Endothelial cell of umbilical vein (primary cell): ENCODE measurements around the gene CABCOCO1. TPM values are rescaled to one million over a fixed set of nuclear protein-coding genes. Genes with fewer than 3 reads are reported as not detected.

Experiments
- BruUV-seq: library from RNA; stranded (reverse); fragments of 400-500 nt; replicated peaks from 2 replicates; lab custom pipeline; 2021; lab: Mats Ljungman, UMichigan
- CTCF ChIA-PET: fragments of 300-600, 350-600 bp; sonication (Branson Sonifier 250); formaldehyde crosslinking; loops from one replicate; lab custom pipeline; 2021; ENCODE audit warnings: antibody characterized with exemption, inconsistent platforms; lab: Charles Lee
- POLR2A ChIA-PET: fragments of 300-600, 350-600 bp; sonication (Branson Sonifier 250); formaldehyde crosslinking; loops from one replicate; lab custom pipeline; 2021; ENCODE audit warnings: antibody characterized with exemption, inconsistent platforms; lab: Charles Lee
- DNase-seq: peaks from one replicate; pipeline ENCODE4 v3.0.0-alpha.2; 2011; ENCODE audit warnings: low read depth, low spot score
- FAIRE-seq: peaks from 2 replicates; lab custom pipeline; 2011; peaks lifted over from hg19 to GRCh38; lab: Jason Lieb, UNC
- H2AFZ ChIP-seq: 2 replicates; pipeline ENCODE4 v1.6.0; 2012; ENCODE audit warnings: low read depth, low read length, control low read depth, inconsistent platforms
- H3K27ac ChIP-seq: 2 replicates; pipeline ENCODE4 v1.5.1; 2011; ENCODE audit warnings: low read depth, mild to moderate bottlenecking, control low read depth, low read length, moderate library complexity; ENCODE audit not compliant: insufficient read depth
- H3K27me3 ChIP-seq, 2 experiments: 2 replicates each; pipeline versions ENCODE4 v1.6.0 to v1.6.1; 2011; ENCODE audit warnings: low read length in 2 of 2, mixed read lengths in 1 of 2; ENCODE audit not compliant: control insufficient read depth in 2 of 2, insufficient read depth in 2 of 2
- H3K36me3 ChIP-seq, 2 experiments: 2 replicates in 1 of 2; 3 replicates in 1 of 2; pipeline ENCODE4 v1.5.1; 2011; ENCODE audit warnings: low read length in 2 of 2, mild to moderate bottlenecking in 1 of 2, moderate library complexity in 1 of 2; ENCODE audit not compliant: control insufficient read depth in 2 of 2, insufficient read depth in 2 of 2; ENCODE audit errors: extremely low read depth in 1 of 2
- H3K4me1 ChIP-seq: 3 replicates; pipeline ENCODE4 v1.5.1; 2011; ENCODE audit warnings: mild to moderate bottlenecking, low read length; ENCODE audit not compliant: control insufficient read depth, insufficient read depth; ENCODE audit errors: extremely low read depth
- H3K4me2 ChIP-seq: 2 replicates; pipeline ENCODE4 v1.6.1; 2011; ENCODE audit warnings: low read length, control low read depth, mixed read lengths; ENCODE audit not compliant: insufficient read depth
- H3K4me3 ChIP-seq, 3 experiments: fragments of 200-600 bp in 1 of 3; sonication (generic), shearing (Covaris generic) in 1 of 3; replicated peaks in 1 of 3; 2 replicates each; pipeline ENCODE4 v1.5.1; 2011 to 2016; ENCODE audit warnings: control low read depth in 3 of 3, low read length in 3 of 3, mild to moderate bottlenecking in 2 of 3, inconsistent platforms in 1 of 3, low read depth in 1 of 3, moderate library complexity in 1 of 3; ENCODE audit not compliant: insufficient read depth in 1 of 3
- H3K79me2 ChIP-seq: 2 replicates; pipeline ENCODE4 v1.6.0; 2012; ENCODE audit warnings: low read length, inconsistent platforms; ENCODE audit not compliant: control insufficient read depth, insufficient read depth
- H3K9ac ChIP-seq: replicated peaks from 2 replicates; pipeline ENCODE3; 2011; ENCODE audit warnings: low read length, control low read depth; ENCODE audit not compliant: insufficient read depth; ENCODE audit errors: extremely low read depth
- H3K9me1 ChIP-seq: replicated peaks from 3 replicates; pipeline ENCODE4 v1.6.0; 2011; ENCODE audit warnings: mild to moderate bottlenecking, low read length; ENCODE audit not compliant: control insufficient read depth, insufficient read depth; ENCODE audit errors: extremely low read depth
- H3K9me3 ChIP-seq: replicated peaks from 2 replicates; pipeline ENCODE4 v1.5.1; 2012; ENCODE audit warnings: low read length, inconsistent platforms; ENCODE audit not compliant: control insufficient read depth, insufficient read depth
- H4K20me1 ChIP-seq: replicated peaks from 2 replicates; pipeline ENCODE3; 2011; ENCODE audit warnings: mild to moderate bottlenecking, low read length; ENCODE audit not compliant: control insufficient read depth, insufficient read depth; ENCODE audit errors: extremely low read depth
- CTCF ChIP-seq, 2 donors: IDR thresholded peaks; 1 replicate in 1 of 2; 2 replicates in 1 of 2; pipeline ENCODE4 v1.5.1; 2011; ENCODE audit warnings: low read length in 2 of 2, mild to moderate bottlenecking in 2 of 2, moderate library complexity in 2 of 2, control low read depth in 1 of 2, inconsistent platforms in 1 of 2, low read depth in 1 of 2; ENCODE audit not compliant: insufficient read depth in 1 of 2; ENCODE audit errors: extremely low read depth in 1 of 2
- EZH2 ChIP-seq: IDR thresholded peaks from 2 replicates; pipeline ENCODE4 v1.6.1; 2012; ENCODE audit warnings: borderline replicate concordance, low read depth, mild to moderate bottlenecking, moderate library complexity, low read length, inconsistent platforms; ENCODE audit not compliant: severe bottlenecking
- FOS ChIP-seq: IDR thresholded peaks from 2 replicates; pipeline ENCODE4 v1.6.1; 2011; ENCODE audit warnings: mild to moderate bottlenecking, low read length, moderate library complexity, borderline replicate concordance; ENCODE audit not compliant: insufficient read depth
- GATA2 ChIP-seq: IDR thresholded peaks from 2 replicates; pipeline ENCODE4 v1.7.0; 2011; ENCODE audit warnings: low read depth, mild to moderate bottlenecking, moderate library complexity, mixed read lengths, low read length; ENCODE audit not compliant: insufficient read length, insufficient read depth
- JUN ChIP-seq: IDR thresholded peaks from 2 replicates; pipeline ENCODE4 v1.6.1; 2011; ENCODE audit warnings: borderline replicate concordance, low read depth; ENCODE audit not compliant: insufficient read length, insufficient read depth
- MAX ChIP-seq: IDR thresholded peaks from 2 replicates; pipeline ENCODE4 v1.6.1; 2011; ENCODE audit not compliant: insufficient read depth, insufficient read length
- MYC ChIP-seq: IDR thresholded peaks from one replicate; pipeline ENCODE4 v1.6.1; 2011; ENCODE audit warnings: mild to moderate bottlenecking, low read depth, low read length
- POLR2A ChIP-seq: IDR thresholded peaks from 2 replicates; pipeline ENCODE4 v1.6.1; 2012; ENCODE audit warnings: low read depth, mild to moderate bottlenecking, control low read depth, low read length
- POLR2AphosphoS5 ChIP-seq: IDR thresholded peaks from 2 replicates; pipeline ENCODE4 v1.6.1; 2012; ENCODE audit warnings: low read depth, mild to moderate bottlenecking, control low read depth, low read length, moderate library complexity; ENCODE audit not compliant: insufficient read depth
- dilution Hi-C: fragments of 300-500 bp; cut with MboI; formaldehyde crosslinking; loops from one replicate; pipeline ENCODE4 v1.15.0; 2019; ENCODE audit warnings: low sequenced_read_pairs; ENCODE audit not compliant: extremely low pct_ligation_motif_present
- intact Hi-C: fragments of 100-400 bp; cut with micrococcal nuclease; formaldehyde crosslinking; loops from one replicate; pipeline ENCODE4 v1.10.0; 2022
- polyA plus RNA-seq, 4 experiments: library from polyadenylated mRNA; depleted of rRNA in 3 of 4; stranded (reverse) in 3 of 4; unstranded in 1 of 4; fragments of >200 nt; gene quantifications; 2 replicates each; pipeline versions ENCODE4 v1.2.1 to v1.2.3, GENCODE V29; 2011 to 2012; ENCODE audit warnings: missing spikeins in 1 of 4
- total RNA-seq: library from RNA; stranded (reverse); gene quantifications from 2 replicates; pipeline ENCODE4 v1.2.3, GENCODE V29; 2021

CABCOCO1 gene
- total and polyA plus RNA-seq, 2 donors (not counting 3 experiments of a cell fraction or from before 2014, with no cell fraction given), result 0.06 to 1.3 TPM

GRCh38 chr10:61757001-61757400 is 94.3 kb downstream of the CABCOCO1 start:
- intact Hi-C loops, result no loop called here
- no peak overlapping the region for H3K27ac ChIP-seq
- no TSS peak for BruUV-seq

GRCh38 chr10:61757525-61758397 is 95.0 kb downstream of the CABCOCO1 start:
- DNase-seq, result peak; percentile 67
- no TSS peak for BruUV-seq
- H3K9me1 ChIP-seq, result no peaks in the 10 kb centered on the region
- no peaks in the 10 kb centered on the region for H3K9me3 ChIP-seq
- H3K36me3 ChIP-seq, result no peaks in the 10 kb centered on the region
- H4K20me1 ChIP-seq, result no peaks in the 10 kb centered on the region
- H3K79me2 ChIP-seq, result no peaks in the 10 kb centered on the region
- no peak for TF ChIP-seq CTCF (IDR thresholded peaks at IDR 0.05; ENCODE audit: extremely low read depth in 1 of 2, insufficient read depth in 1 of 2, low read depth in 1 of 2, low read length in 2 of 2)
- TF ChIP-seq POLR2A, result no peak
- TF ChIP-seq JUN, result peak; percentile 71
- TF ChIP-seq EZH2, result no peak
- TF ChIP-seq GATA2, result peak; percentile 44
- no peak for TF ChIP-seq MAX
- TF ChIP-seq POLR2AphosphoS5, result no peak
- no peak for TF ChIP-seq MYC
- peak; percentile 79 for TF ChIP-seq FOS
- no peak for FAIRE-seq
- CTCF ChIA-PET, result interaction anchor here (0.8 to 2.5 kb wide), 7 partner anchors 10 to 139 kb away, joined by 3 to 10 read pairs (median 4); no protein-coding TSS in a partner anchor
- H3K4me2 ChIP-seq, result no peak overlapping the region
- no peak overlapping the region for H2AFZ ChIP-seq
- H3K4me3 ChIP-seq, result no peak overlapping the region
- dilution Hi-C loops, result no loop called here
- intact Hi-C loops, result no loop called here
- H3K4me1 ChIP-seq, result peaks cover 15% of the 10 kb centered on the region
- POLR2A ChIA-PET, result interaction anchor here (1.2 kb wide), 1 partner anchor 143 kb away, joined by 3 read pairs; no protein-coding TSS in a partner anchor
- H3K9ac ChIP-seq, result no peak overlapping the region
- H3K27ac ChIP-seq, result no peak overlapping the region
- H3K27me3 ChIP-seq, result no peaks in the 10 kb centered on the region

More at GRCh38 chr10:61757001-61757400, 94.3 kb downstream of the CABCOCO1 start:
- Histone ChIP-seq H3K4me3 (no peak overlapping the region), H3K36me3 (no peaks in the 10 kb centered on the region), H2AFZ (no peak overlapping the region), H4K20me1 (no peaks in the 10 kb centered on the region), H3K9me3 (no peaks in the 10 kb centered on the region), H3K9ac (no peak overlapping the region), H3K79me2 (no peaks in the 10 kb centered on the region), H3K27me3 (no peaks in the 10 kb centered on the region), H3K4me1 (peaks cover 23% of the 10 kb centered on the region), H3K4me2 (no peak overlapping the region), H3K9me1 (no peaks in the 10 kb centered on the region)
- ChIA-PET CTCF (interaction anchor here (0.8 to 2.5 kb wide), 7 partner anchors 9 to 139 kb away, joined by 3 to 10 read pairs (median 4); no protein-coding TSS in a partner anchor), POLR2A (no interaction called here)
- dilution Hi-C loops, result no loop called here
- TF ChIP-seq MYC (no peak), FOS (no peak), POLR2AphosphoS5 (no peak), GATA2 (no peak), POLR2A (no peak), JUN (no peak)
- DNase-seq (no peak), FAIRE-seq (no peak)
